ENCODE results near the gene ZNF446.
"Not testable (repeated sequence)": the region's sequence is repeated elsewhere in the genome, so short reads cannot be mapped to it uniquely, and the experiment has no call there.

Gene ZNF446

DNA sequence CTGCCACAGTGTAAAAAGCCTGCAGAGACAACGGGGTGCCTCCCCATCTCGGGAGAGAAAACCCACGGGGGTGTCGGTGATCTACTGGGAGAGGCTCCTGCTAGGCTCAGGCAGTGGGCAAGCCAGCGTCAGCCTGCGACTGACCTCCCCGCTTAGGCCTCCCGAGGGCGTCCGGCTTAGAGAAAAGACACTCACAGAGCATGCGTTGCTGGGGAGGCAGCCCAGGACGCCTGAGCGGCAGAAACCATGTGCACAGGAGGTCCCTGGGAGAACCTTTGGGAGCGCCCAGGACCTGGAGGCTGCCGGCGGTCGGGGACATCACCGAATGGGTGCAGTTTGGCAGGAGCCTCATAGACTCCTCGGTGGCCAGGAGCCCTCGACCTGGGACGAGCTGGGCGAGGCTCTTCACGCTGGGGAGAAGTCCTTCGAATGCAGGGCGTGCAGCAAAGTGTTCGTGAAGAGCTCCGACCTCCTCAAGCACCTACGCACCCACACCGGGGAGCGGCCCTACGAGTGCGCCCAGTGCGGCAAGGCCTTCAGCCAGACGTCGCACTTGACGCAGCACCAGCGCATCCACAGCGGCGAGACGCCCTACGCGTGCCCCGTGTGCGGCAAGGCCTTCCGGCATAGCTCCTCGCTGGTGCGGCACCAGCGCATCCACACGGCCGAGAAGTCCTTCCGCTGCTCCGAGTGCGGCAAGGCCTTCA lies 5.2 kb upstream of the ZNF446 start:
- not testable (repeated sequence) for DNase-seq (ENCODE audit: low read depth)

DNA sequence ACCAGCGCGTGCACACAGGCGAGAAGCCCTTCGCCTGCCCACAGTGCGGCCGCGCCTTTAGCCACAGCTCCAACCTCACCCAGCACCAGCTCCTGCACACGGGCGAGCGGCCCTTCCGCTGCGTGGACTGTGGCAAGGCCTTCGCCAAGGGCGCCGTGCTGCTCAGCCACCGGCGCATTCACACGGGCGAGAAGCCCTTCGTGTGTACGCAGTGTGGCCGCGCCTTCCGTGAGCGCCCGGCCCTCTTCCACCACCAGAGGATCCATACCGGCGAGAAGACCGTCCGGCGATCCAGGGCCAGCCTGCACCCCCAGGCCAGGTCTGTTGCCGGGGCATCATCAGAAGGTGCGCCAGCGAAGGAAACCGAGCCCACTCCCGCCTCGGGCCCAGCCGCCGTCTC lies 4.4 kb upstream of the ZNF446 start:
- DNase-seq (ENCODE audit: low read depth): no peak

GRCh38 chr19:58473775-58474174 lies 2.4 kb upstream of the ZNF446 start:
- no peak for DNase-seq (ENCODE audit: low read depth)

DNA sequence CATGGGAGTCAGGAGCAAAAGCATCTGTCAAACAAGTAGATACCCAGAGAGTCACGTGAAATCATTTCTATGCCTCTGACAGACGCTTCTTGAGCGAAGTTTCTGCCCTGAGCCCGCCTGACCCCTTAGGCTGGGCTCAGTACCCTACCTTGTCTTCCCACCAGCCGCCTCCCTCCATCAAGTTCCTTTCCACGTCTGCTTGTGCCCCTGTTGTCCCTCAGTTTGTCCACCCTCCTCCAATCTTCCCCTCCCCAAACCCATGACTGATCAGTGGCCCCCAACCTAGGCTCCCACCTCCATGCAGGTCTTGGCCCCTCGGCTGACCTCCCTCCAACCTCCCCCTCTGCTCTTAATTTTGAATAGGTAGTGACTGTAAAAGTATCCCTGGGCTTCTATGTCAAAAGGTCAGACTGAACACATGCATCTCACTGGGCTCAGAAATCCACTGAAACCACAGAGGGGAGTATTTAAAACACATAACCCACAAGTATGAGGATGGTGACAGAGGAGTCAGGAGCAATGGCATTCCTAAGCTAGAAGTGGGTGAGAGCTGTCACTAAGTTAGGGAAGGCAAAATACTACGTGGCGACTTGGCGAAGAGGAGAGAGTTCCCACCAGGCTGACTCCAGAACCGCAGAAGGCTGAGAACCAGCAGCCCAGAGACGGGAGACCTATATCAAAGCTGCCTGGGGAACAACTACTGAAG lies 1.7 kb upstream of the ZNF446 start:
- no peak for DNase-seq (ENCODE audit: low read depth)

- no peak for DNase-seq (ENCODE audit: low read depth)
Measured at GRCh38 chr19:58474997-58475713, 997 bp upstream of the ZNF446 start.

DNA sequence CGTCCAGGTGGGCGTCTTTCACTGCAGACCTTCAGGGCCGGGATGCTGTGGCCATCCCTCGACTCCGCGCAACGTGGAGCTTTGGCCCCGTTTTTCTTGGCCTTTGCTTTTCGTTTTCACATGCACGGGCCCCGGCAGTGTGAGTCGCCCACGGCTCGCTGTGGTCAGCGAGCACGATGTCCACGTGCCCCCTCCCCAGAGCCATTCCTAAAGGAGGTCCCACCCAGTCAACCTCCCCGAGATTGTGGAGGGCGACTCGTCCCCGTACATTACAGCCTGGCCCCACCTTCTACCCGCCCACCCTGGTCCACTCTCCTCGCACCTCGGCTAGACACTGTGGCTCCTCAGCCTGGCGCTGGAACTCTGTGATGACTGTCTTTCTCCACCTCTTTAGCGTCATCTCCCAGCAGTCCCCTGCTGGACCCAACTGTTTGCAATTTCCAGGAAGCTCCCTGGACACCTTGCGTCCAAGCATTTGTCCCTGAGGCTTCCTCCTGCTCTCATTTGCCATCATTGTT lies 405 bp downstream of the ZNF446 start:
- DNase-seq (ENCODE audit: low read depth): no peak

GRCh38 chr19:58477130-58477529 lies 978 bp downstream of the ZNF446 start:
- no peak for DNase-seq (ENCODE audit: low read depth)

DNA sequence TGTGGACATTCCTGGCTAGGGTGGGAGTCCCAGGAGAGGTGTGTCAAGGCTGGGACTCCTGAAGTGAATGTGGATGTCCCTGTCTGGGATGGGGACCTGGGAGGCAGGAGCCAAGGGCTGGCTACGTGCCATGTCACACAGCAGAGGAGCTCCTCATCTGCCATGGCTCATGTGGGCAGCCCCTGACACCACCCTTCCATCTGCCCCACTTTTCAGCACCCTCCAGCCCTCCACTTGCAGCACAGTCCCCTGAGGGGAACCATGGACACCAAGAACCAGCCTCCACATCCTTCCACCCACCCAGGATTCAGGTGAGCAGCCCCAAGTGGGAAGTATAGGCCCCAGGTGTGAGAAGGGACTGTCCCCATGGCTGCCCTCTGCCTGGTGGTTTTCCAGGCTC lies 1.7 kb downstream of the ZNF446 start:
- DNase-seq (ENCODE audit: low read depth): no peak

GRCh38 chr19:58479303-58479702 lies 3.2 kb downstream of the ZNF446 start:
- DNase-seq (ENCODE audit: low read depth): no peak

DNA sequence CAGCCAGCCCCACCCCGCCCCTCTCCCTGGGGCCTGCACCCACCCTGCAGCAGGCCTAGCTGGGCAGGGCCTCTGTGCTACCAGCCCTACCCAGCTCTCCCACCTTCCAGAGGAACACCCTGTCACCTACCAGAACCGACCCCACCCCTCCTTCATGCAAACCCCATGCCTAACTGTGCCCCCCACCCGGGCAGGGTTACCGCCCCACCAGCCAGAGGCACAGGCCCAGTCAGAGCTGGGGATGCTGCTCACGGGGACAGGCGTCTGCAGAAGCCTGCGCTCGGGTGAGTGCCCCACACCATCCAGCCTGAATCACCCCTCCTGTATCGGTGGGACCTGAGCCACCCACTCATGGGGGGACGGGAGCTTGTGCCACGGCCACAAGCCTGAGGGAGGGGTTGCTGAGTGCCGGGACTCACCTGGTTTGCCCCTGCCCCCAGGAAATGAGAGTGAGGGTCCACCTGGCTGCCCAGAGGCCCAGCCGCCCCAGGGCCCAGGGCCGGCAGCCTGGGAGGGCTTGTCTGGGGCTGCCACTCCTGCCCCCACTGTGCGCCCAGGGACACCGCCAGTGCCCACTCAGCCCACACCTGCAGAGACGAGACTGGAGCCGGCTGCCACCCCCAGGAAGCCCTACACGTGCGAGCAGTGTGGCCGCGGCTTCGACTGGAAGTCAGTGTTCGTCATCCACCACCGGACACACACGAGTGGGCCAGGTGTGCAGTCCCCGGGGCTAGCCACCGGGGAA lies 3.8 kb downstream of the ZNF446 start:
- no peak for DNase-seq (ENCODE audit: low read depth)

DNA sequence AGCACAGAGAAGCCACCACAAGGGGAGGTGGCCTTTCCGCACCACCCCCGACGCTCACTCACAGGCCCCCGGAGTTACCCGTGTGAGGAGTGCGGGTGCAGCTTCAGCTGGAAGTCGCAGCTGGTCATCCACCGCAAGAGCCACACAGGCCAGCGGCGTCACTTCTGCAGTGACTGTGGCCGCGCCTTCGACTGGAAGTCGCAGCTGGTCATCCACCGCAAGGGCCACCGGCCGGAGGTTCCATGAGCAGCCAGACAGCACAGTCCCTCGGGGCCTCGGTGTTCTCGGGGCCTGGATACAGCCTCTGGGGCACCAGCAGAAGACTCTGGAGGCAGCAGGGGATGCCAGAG lies 4.3 kb downstream of the ZNF446 start:
- DNase-seq (ENCODE audit: low read depth): no peak

DNA sequence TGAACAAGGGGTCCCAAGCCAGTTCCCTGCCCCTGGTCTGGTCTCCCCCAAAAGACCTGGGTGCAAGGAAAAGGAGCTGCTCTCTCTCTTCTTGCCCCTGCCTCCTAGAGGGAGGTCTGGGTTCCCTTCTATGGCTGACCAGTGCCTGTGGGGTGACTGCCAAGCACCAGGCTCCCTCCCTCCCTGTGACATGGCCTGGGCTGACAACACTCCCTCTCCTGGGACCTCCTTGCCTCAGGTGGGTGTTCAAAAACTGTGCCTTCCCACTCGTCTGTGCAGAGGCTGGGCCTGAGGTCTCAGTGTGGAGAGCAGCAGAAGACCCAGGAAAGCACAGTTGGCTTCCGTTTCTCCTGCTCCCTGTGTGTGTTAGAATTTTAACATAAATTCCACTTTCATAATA lies 4.7 kb downstream of the ZNF446 start:
- DNase-seq (ENCODE audit: low read depth): no peak

DNA sequence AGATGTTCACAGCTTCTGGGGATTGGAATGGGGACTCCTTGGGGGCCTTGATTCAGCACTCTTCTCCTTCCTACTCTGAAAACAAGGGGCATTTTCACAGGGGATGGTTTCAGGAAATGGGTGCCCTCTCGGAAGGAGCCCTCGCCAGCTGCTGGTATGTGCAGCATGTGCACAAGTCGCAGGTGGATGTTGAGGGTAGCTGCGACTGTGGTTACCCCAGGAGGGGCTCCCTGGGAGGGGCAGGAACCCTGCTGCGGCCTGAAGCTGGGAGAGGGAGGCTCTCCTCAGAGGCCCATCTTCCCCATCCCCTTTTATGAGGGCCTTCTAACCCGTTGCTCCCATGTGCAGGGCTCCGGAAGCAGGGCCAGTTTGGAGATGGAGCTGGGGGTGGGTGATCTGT lies 6.2 kb downstream of the ZNF446 start:
- DNase-seq (ENCODE audit: low read depth): no peak

DNA sequence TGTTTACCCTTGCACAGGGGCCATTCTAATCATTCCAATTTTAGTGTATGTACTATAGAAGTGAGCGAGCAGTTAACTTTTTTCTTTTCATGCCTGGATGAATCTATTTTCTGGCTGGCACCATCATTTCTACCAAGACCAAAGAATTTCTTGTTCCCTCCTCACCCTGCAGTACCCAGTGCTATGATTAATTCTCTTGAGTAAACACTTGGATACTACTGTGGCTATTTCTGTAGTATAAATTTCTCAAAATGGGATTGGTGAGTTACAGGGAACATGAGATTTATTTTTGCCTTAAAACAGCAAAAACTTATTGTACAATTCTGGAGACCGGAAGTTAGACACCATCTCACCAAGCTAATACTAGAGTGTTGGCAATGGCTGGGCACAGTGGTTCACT lies 7.6 kb downstream of the ZNF446 start:
- DNase-seq (ENCODE audit: low read depth): no peak

DNA sequence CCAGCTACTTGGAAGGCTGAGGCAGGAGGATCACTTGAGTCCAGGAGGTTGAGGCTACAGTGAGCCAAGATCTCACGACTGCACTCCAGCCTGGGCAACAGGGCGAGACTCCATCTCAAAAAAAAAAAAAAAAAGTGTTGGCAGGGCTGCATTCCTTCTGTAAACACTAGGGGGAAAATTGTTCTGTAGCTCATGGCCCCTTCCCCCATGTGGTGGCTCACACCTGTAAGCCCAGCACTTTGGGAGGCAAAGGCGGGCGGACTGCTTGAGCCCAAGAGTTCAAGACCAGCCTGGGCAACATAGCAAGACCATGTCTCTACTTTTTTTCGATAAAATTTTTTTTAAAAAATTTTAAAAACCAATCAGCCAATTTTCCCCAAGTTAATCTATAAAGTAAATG lies 8.2 kb downstream of the ZNF446 start:
- DNase-seq (ENCODE audit: low read depth): not testable (repeated sequence)

GRCh38 chr19:58491393-58491792 lies 15.2 kb downstream of the ZNF446 start:
- no peak for DNase-seq (ENCODE audit: low read depth)

- DNase-seq (ENCODE audit: low read depth): no peak
Measured at GRCh38 chr19:58492265-58492664, 16.1 kb downstream of the ZNF446 start.

- no peak for DNase-seq (ENCODE audit: low read depth)
Measured at GRCh38 chr19:58497634-58498170, 21.6 kb downstream of the ZNF446 start.

DNA sequence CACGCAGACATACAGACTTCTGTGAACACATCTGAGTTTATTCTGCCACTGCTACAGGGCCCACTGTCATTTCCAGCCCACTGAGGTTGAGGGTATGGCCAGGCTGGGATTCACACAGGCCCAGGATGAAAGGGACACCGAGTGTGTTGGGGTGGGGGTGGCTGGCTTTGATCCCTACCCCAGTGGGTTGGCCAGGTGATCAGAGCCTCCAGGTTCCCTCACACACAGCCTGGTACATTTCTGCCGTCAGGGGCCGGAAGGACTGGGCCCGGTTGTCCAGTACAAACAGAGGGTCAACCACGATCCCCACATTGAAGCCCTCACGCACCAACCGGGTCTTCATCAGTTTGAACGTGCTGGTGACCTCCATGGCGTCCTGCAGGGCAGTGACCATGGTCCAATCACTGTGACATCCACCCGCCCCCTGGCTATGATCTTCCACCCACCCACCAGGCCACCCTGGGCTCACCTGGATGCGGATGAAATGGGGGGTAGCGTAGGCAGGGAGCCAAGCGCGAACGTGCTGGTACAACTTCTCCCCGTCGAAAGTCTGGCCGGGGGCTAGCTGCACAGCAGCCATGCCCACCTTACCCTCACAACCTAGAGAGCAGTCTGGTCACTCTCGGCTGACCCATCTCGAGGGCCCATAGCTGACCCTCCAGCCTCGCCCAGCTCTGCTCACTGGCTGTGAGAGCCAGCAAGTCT lies 22.3 kb downstream of the ZNF446 start:
- DNase-seq (ENCODE audit: low read depth): no peak

GRCh38 chr19:58499021-58499927 lies 23.1 kb downstream of the ZNF446 start:
- peak; percentile 93 for DNase-seq (ENCODE audit: low read depth)

Measured in stimulated activated CD8-positive, alpha-beta memory T cell treated with anti-CD3 and anti-CD28 coated beads, Interleukin-15, amount 100 ng/mL, for 24 hours (primary cell).